ENCODE data around the gene C5orf47. TPM values are rescaled to one million over a fixed set of nuclear protein-coding genes. Genes with fewer than 3 reads are reported as not detected.
A peak's percentile ranks its signal among the peaks of the same experiment; 100 is the strongest.

C5orf47 gene
- total RNA-seq, 2 donors from 2014 or later: not detected

DNA sequence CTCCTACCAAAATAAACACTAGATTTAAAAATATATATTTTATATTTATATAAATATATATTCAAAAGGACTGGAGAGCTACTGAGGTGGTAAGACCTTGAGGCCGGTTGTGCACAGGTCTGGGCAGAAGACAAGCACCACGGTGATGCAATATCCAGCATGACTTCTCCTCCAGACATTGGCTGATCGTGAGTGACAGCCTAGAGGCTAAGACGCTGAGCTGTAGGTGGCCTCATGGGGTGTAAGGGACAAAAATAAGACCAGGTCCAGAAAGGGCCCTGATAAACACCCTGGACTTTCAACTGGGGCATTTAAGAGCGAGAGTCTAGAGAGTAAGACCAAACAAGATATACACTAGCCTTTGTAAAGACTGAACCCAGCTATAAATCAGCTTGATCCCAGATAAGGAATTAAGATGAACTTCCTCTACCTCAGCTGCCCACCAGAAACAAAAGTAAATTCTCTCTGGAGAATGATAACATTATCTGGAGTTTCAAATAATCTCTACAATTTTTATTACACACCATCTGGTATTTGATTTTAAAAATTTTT lies 14.2 kb upstream of the C5orf47 start:
- DNase-seq: no peak
- no peaks in the 10 kb centered on the region for H3K36me3 ChIP-seq (ENCODE audit: control insufficient read depth, insufficient read depth, low read length)

DNA sequence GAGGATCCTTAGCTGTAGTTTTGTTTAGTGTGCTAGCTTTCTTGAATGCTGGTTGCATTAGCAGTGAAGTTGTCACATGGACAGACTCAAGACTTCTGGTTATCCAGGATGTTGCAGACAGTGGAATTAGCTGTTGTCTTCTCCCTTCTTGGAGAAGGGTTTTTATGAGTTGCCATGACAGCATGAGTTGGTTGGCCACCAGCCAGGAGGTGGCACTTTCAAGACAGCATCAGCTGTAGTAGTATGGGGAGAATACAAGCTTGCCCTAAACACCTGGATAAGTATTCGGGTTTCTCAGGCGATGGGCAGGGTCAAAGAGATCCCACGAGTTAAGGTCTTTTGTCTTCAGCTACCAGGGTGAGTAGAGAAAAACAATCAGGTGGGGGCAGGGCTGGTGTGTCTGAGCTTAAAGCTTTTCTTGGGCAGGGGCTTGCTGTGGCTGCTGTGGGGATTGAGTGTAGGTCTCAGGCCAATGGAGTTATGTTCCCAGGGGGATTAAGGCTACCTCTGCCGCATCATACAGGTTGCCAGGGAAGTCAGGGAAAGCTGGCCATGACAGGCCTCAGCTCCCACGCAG lies 7.7 kb upstream of the C5orf47 start:
- H3K36me3 Mint-ChIP-seq (ENCODE audit: low read depth): no peaks in the 10 kb centered on the region
- TF ChIP-seq, protein P1, sequence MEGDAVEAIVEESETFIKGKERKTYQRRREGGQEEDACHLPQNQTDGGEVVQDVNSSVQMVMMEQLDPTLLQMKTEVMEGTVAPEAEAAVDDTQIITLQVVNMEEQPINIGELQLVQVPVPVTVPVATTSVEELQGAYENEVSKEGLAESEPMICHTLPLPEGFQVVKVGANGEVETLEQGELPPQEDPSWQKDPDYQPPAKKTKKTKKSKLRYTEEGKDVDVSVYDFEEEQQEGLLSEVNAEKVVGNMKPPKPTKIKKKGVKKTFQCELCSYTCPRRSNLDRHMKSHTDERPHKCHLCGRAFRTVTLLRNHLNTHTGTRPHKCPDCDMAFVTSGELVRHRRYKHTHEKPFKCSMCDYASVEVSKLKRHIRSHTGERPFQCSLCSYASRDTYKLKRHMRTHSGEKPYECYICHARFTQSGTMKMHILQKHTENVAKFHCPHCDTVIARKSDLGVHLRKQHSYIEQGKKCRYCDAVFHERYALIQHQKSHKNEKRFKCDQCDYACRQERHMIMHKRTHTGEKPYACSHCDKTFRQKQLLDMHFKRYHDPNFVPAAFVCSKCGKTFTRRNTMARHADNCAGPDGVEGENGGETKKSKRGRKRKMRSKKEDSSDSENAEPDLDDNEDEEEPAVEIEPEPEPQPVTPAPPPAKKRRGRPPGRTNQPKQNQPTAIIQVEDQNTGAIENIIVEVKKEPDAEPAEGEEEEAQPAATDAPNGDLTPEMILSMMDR (conservative IDR thresholded peaks at IDR 0.05): no peak
- no peaks in the 10 kb centered on the region for H3K27me3 Mint-ChIP-seq (ENCODE audit: insufficient read depth)
- DNase-seq: no peak
- 63 to 82% methylated on average over 3 to 5 of the region's 5 CpGs for WGBS, 2 experiments (ENCODE audit: insufficient coverage in 1 of 2, insufficient read length in 1 of 2)
- H3K36me3 ChIP-seq (ENCODE audit: control insufficient read depth, insufficient read depth, low read length): no peaks in the 10 kb centered on the region
- H3K4me3 ChIP-seq (ENCODE audit: low read length): peak overlapping the region; percentile 9
- peaks cover 8% of the 10 kb centered on the region for H3K9me3 ChIP-seq (ENCODE audit: control insufficient read depth, low read length)
- no peak overlapping the region for H3K4me3 Mint-ChIP-seq
- no peaks in the 10 kb centered on the region for H3K27me3 ChIP-seq (ENCODE audit: control insufficient read depth, insufficient read depth, low read length, poor library complexity, severe bottlenecking)
- H3K9ac ChIP-seq (ENCODE audit: extremely low read depth, low read length, poor library complexity, severe bottlenecking): no peak overlapping the region
- H3K4me1 ChIP-seq (ENCODE audit: control insufficient read depth, insufficient read depth, low read length): peaks cover 7% of the 10 kb centered on the region
- H3K9me3 Mint-ChIP-seq: peaks cover 11% of the 10 kb centered on the region
- H3K4me1 Mint-ChIP-seq: peaks cover 9% of the 10 kb centered on the region
- H3K27ac Mint-ChIP-seq: peak overlapping the region; percentile 79
- no peak overlapping the region for H3K27ac ChIP-seq (ENCODE audit: low read depth, low read length)

More for the DNA sequence above, 14.2 kb upstream of the C5orf47 start:
- Mint-ChIP-seq H3K4me1 (peaks cover 31% of the 10 kb centered on the region), H3K36me3 (ENCODE audit: low read depth) (no peaks in the 10 kb centered on the region), H3K9me3 (no peaks in the 10 kb centered on the region), H3K27ac (no peak overlapping the region), H3K4me3 (no peak overlapping the region), H3K27me3 (ENCODE audit: insufficient read depth) (no peaks in the 10 kb centered on the region)
- Histone ChIP-seq H3K27ac (ENCODE audit: low read depth, low read length) (no peak overlapping the region), H3K9ac (ENCODE audit: extremely low read depth, low read length, poor library complexity, severe bottlenecking) (no peak overlapping the region), H3K9me3 (ENCODE audit: control insufficient read depth, low read length) (no peaks in the 10 kb centered on the region), H3K4me1 (ENCODE audit: control insufficient read depth, insufficient read depth, low read length) (peaks cover 5% of the 10 kb centered on the region), H3K27me3 (ENCODE audit: control insufficient read depth, insufficient read depth, low read length, poor library complexity, severe bottlenecking) (no peaks in the 10 kb centered on the region), H3K4me3 (ENCODE audit: low read length) (no peak overlapping the region)
- 84 to 93% methylated on average over 4 to 5 of the region's 5 CpGs for WGBS, 2 experiments (ENCODE audit: insufficient coverage in 1 of 2, insufficient read length in 1 of 2)
- TF ChIP-seq, protein P1 (conservative IDR thresholded peaks at IDR 0.05): no peak

DNA sequence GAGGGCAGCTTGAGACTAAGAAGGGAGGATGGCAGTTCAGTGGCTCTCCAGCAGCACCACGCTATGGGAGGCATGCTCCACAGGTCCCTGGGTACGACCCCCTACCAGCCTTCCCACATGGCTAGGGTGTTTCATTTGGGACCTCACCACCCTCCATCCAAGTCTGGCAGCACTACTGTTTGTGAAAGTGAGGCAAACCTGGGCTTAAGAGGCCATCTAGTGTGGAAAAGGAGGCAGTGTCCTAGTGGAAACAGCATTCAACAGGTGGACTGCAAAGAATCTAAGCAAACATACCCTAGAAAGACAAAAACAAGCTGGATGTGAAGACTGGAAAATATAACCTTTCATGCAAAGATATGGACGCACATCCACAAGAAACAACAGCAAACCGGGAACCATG lies 4.8 kb upstream of the C5orf47 start:
- H3K36me3 ChIP-seq (ENCODE audit: control insufficient read depth, insufficient read depth, low read length): no peaks in the 10 kb centered on the region
- H3K36me3 Mint-ChIP-seq (ENCODE audit: low read depth): no peaks in the 10 kb centered on the region
- H3K4me3 ChIP-seq (ENCODE audit: low read length): no peak overlapping the region
- H3K9me3 ChIP-seq (ENCODE audit: control insufficient read depth, low read length): peaks cover 8% of the 10 kb centered on the region
- H3K9ac ChIP-seq (ENCODE audit: extremely low read depth, low read length, poor library complexity, severe bottlenecking): no peak overlapping the region
- peak; percentile 70 for DNase-seq
- peaks cover 7% of the 10 kb centered on the region for H3K4me1 ChIP-seq (ENCODE audit: control insufficient read depth, insufficient read depth, low read length)
- H3K4me3 Mint-ChIP-seq: no peak overlapping the region
- 61% methylated on average over 4 of the region's 4 CpGs; no CpG with 5 or more reads in 1 of the 2 experiments for WGBS, 2 experiments (ENCODE audit: insufficient coverage in 1 of 2, insufficient read length in 1 of 2)
- H3K4me1 Mint-ChIP-seq: peaks cover 9% of the 10 kb centered on the region
- H3K27me3 ChIP-seq (ENCODE audit: control insufficient read depth, insufficient read depth, low read length, poor library complexity, severe bottlenecking): no peaks in the 10 kb centered on the region
- H3K27me3 Mint-ChIP-seq (ENCODE audit: insufficient read depth): no peaks in the 10 kb centered on the region
- TF ChIP-seq, protein P1 (conservative IDR thresholded peaks at IDR 0.05): peak; percentile 84
- H3K9me3 Mint-ChIP-seq: peaks cover 13% of the 10 kb centered on the region
- no peak overlapping the region for H3K27ac ChIP-seq (ENCODE audit: low read depth, low read length)
- no peak overlapping the region for H3K27ac Mint-ChIP-seq
